ENCODE data around the gene MT1A. TPM values are rescaled to one million over a fixed set of nuclear protein-coding genes. Genes with fewer than 3 reads are reported as not detected.

MT1A gene
- total RNA-seq, 1 donor from 2014 or later = 4.7 TPM

DNA sequence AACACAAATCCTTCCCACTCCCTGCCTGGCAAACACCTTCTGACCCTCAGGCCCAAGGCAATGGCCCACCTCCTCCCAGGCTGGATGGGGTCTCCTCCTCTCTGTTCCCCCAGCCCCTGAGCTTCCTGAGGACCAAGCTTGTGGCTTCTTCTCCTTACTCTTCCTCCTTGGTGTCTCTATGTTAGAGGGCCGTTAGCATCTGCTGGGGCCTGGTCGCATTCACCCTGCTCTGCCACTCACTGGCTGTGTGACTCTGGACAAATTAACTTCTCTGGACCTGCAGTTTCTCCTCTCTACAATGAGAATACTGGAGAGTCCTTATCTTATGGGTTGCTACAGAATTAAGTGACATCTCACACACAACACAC is 30.8 kb upstream of the MT1A start:
- intact Hi-C loops (cut with DNase I) = no loop called here

DNA sequence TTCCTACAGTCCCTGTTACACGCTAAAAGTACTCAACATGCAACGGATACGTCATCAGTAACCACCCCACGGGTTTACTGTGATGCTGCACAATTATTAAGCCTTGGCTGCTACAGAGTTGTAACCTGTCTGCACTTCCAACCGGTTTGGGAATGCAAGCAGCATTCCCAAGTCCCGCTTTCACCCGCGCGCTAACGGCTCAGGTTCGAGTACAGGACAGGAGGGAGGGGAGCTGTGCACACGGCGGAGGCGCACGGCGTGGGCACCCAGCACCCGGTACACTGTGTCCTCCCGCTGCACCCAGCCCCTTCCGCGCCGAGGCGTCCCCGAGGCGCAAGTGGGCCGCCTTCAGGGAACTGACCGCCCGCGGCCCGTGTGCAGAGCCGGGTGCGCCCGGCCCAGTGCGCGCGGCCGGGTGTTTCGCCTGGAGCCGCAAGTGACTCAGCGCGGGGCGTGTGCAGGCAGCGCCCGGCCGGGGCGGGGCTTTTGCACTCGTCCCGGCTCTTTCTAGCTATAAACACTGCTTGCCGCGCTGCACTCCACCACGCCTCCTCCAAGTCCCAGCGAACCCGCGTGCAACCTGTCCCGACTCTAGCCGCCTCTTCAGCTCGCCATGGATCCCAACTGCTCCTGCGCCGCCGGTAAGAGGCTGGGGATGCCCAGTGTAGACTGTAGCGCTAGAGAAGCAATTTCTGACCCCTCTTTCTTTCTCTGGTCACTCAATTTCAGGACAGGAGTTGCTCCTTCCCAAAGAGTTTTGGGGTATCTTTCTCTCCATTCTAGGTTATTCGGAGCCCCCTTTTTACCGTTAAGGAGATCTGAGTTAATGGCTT is 30.2 kb upstream of the MT1A start, which contains the start of gene MT2A:
Gene MT2A, plus strand, starts transcription at position 542 of the 833 bp plus-strand sequence. Its CDS starts 72 bp downstream, at position 614.
- Histone ChIP-seq H3K4me3 (peak within 1 kb of the TSS; percentile 72), H3K36me3 (no peaks in the 10 kb centered on the region), H3K4me1 (peaks cover 55% of the 10 kb centered on the region), H3K27me3 (ENCODE audit: low read depth) (no peaks in the 10 kb centered on the region), H3K9me3 (no peaks in the 10 kb centered on the region), H3K27ac (peak within 1 kb of the TSS; percentile 96)
- ATAC-seq (peak; percentile 89 to 94), DNase-seq (peak; percentile 98)
- intact Hi-C loops (cut with DNase I) = no loop called here
- TF ChIP-seq CTCF (IDR thresholded peaks at IDR 0.05) = no peak

More for the DNA sequence above, 30.8 kb upstream of the MT1A start:
- H3K9me3 ChIP-seq = no peaks in the 10 kb centered on the region
- DNase-seq (no peak), ATAC-seq (no peak)
- H3K27ac ChIP-seq = peak overlapping the region; percentile 96
- H3K4me3 ChIP-seq = peak overlapping the region; percentile 72
- H3K36me3 ChIP-seq = no peaks in the 10 kb centered on the region
- TF ChIP-seq CTCF (IDR thresholded peaks at IDR 0.05) = no peak
- H3K27me3 ChIP-seq (ENCODE audit: low read depth) = no peaks in the 10 kb centered on the region
- H3K4me1 ChIP-seq = peaks cover 55% of the 10 kb centered on the region

- Histone ChIP-seq H3K4me1 (peaks cover 55% of the 10 kb centered on the region), H3K36me3 (no peaks in the 10 kb centered on the region), H3K27me3 (ENCODE audit: low read depth) (no peaks in the 10 kb centered on the region), H3K4me3 (peak overlapping the region; percentile 72), H3K9me3 (no peaks in the 10 kb centered on the region), H3K27ac (peak overlapping the region; percentile 96)
- intact Hi-C loops (cut with DNase I) = no loop called here
- ATAC-seq = no peak
- no peak for DNase-seq
- TF ChIP-seq CTCF (IDR thresholded peaks at IDR 0.05) = no peak
Observed at GRCh38 chr16:56608876-56609462, 29.5 kb upstream of the MT1A start.

DNA sequence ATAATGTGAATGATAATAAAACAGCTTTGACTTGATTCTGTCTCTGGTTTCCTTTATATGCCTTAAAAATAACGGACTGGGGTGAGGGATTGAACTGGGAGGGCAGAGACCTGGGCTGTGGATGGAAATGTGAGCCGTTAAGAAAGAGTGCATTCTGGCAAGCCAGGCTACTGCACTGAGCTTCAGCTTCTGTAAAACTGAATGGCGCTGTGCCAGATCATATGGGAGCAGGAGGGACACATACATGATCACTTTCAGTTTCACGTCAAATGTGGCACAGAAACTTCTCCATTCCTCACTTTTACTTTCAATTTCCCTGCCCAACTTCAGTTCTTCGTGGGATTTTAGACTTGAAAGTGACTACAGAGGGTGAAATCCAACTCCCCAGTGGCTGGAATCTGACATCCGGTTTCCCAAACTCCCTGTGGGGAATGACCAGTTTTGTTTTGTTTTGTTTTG is 29.0 kb upstream of the MT1A start:
- no peak for TF ChIP-seq CTCF (IDR thresholded peaks at IDR 0.05)
- Histone ChIP-seq H3K27me3 (ENCODE audit: low read depth) (no peaks in the 10 kb centered on the region), H3K27ac (peak overlapping the region; percentile 96), H3K9me3 (no peaks in the 10 kb centered on the region), H3K4me3 (peak overlapping the region; percentile 72), H3K36me3 (no peaks in the 10 kb centered on the region), H3K4me1 (peaks cover 55% of the 10 kb centered on the region)
- peak; percentile 46 to 55 for ATAC-seq
- peak; percentile 82 for DNase-seq
- intact Hi-C loops (cut with DNase I) = no loop called here

- H3K36me3 ChIP-seq = no peaks in the 10 kb centered on the region
- no peaks in the 10 kb centered on the region for H3K9me3 ChIP-seq
- ATAC-seq (peak; percentile 23 to 29), DNase-seq (peak; percentile 81)
- no peaks in the 10 kb centered on the region for H3K27me3 ChIP-seq (ENCODE audit: low read depth)
- H3K4me1 ChIP-seq = peaks cover 55% of the 10 kb centered on the region
- TF ChIP-seq CTCF (IDR thresholded peaks at IDR 0.05) = no peak
- peak overlapping the region; percentile 72 for H3K4me3 ChIP-seq
- intact Hi-C loops (cut with DNase I) = no loop called here
- H3K27ac ChIP-seq = peak overlapping the region; percentile 96
Observed at GRCh38 chr16:56610017-56610608, 28.4 kb upstream of the MT1A start.
